HG03097 (cell line): ENCODE results near the gene SDK1.
"Not testable (repeated sequence)": the region's sequence is repeated elsewhere in the genome, so short reads cannot be mapped to it uniquely, and the experiment has no call there.

ENCODE experiments used
- ATAC-seq: cut with Tn5 transposase; IDR thresholded peaks from one replicate; pipeline ENCODE4 v1.9.1; 2021; ENCODE audit not compliant: unreplicated experiment, low FRiP score

SDK1 gene

GRCh38 chr7:3573151-3573550, 272.1 kb downstream of the SDK1 start:
- no peak for ATAC-seq

- no peak for ATAC-seq
Measured at GRCh38 chr7:3574386-3574785, 273.3 kb downstream of the SDK1 start.

GRCh38 chr7:3575753-3576531, 274.9 kb downstream of the SDK1 start:
- no peak for ATAC-seq

- ATAC-seq: no peak
Measured at GRCh38 chr7:3578399-3578798, 277.3 kb downstream of the SDK1 start.

GRCh38 chr7:3579638-3580219, 278.7 kb downstream of the SDK1 start:
- no peak for ATAC-seq

GRCh38 chr7:3582145-3582544, 281.1 kb downstream of the SDK1 start:
- ATAC-seq: not testable (repeated sequence)

GRCh38 chr7:3585826-3586225, 284.8 kb downstream of the SDK1 start:
- no peak for ATAC-seq

- ATAC-seq: no peak
Measured at GRCh38 chr7:3588341-3588740, 287.3 kb downstream of the SDK1 start.

GRCh38 chr7:3589752-3590151, 288.7 kb downstream of the SDK1 start:
- no peak for ATAC-seq

- no peak for ATAC-seq
Measured at GRCh38 chr7:3591219-3591618, 290.2 kb downstream of the SDK1 start.

GRCh38 chr7:3591944-3592343, 290.9 kb downstream of the SDK1 start:
- no peak for ATAC-seq

- ATAC-seq: no peak
Measured at GRCh38 chr7:3592401-3593134, 291.5 kb downstream of the SDK1 start.

- no peak for ATAC-seq
Measured at GRCh38 chr7:3594901-3595300, 293.8 kb downstream of the SDK1 start.

- no peak for ATAC-seq
Measured at GRCh38 chr7:3598854-3599253, 297.8 kb downstream of the SDK1 start.

GRCh38 chr7:3605222-3605621, 304.2 kb downstream of the SDK1 start:
- ATAC-seq: no peak

GRCh38 chr7:3606436-3606835, 305.4 kb downstream of the SDK1 start:
- no peak for ATAC-seq

- no peak for ATAC-seq
Measured at GRCh38 chr7:3607847-3608246, 306.8 kb downstream of the SDK1 start.

- no peak for ATAC-seq
Measured at GRCh38 chr7:3616306-3616705, 315.3 kb downstream of the SDK1 start.

- no peak for ATAC-seq
Measured at GRCh38 chr7:3630081-3630480, 329.0 kb downstream of the SDK1 start.

- ATAC-seq: no peak
Measured at GRCh38 chr7:3634396-3634795, 333.3 kb downstream of the SDK1 start.

GRCh38 chr7:3636131-3636860, 335.2 kb downstream of the SDK1 start:
- no peak for ATAC-seq
